DOHH2 (cell line): ENCODE measurements around the gene FAM111A.

Experiments used
- CTCF ChIP-seq: fragments of 200-600 bp; sonication (generic); IDR thresholded peaks from one replicate; pipeline ENCODE4 v1.5.1; 2014; ENCODE audit warnings: antibody characterized with exemption, mild to moderate bottlenecking, low read depth, low read length; ENCODE audit not compliant: poor library complexity, severe bottlenecking
- EZH2phosphoT487 ChIP-seq: fragments of 200-600 bp; sonication (generic); IDR thresholded peaks from 2 replicates; pipeline ENCODE4 v1.6.1; 2017; ENCODE audit warnings: borderline replicate concordance, mild to moderate bottlenecking, antibody characterized with exemption, low read length, moderate library complexity, mixed read lengths

GRCh38 chr11:59192446-59193020, 49.9 kb downstream of the FAM111A start:
- TF ChIP-seq CTCF (no peak), EZH2phosphoT487 (no peak)
